GM18907 (cell line): ENCODE results near the gene LRRN4CL.
"Not testable (repeated sequence)": the region's sequence is repeated elsewhere in the genome, so short reads cannot be mapped to it uniquely, and the experiment has no call there.

Experiments used
- ATAC-seq: cut with Tn5 transposase; IDR thresholded peaks from one replicate; pipeline ENCODE4 v1.9.1; 2021; ENCODE audit warnings: mild to moderate bottlenecking, moderate library complexity; ENCODE audit not compliant: unreplicated experiment

LRRN4CL gene

DNA sequence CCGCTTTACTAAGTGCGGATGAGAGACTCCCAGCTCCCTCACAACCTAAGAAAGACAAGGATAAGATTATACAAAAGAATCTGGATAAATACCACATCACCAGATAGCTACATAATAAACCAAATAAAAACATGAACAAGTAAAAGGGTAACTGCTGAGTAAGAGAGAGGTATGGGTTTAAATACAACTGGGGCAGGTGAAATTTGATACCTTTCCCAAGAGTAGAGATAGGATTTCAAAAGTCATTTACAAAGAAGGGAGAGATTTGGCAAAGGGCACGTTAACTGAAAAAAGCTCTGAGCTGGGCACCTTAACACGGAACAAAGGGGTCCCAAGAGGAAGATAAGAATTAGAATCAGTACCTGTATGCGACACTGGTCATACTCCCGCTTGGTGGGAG lies 12.2 kb downstream of the LRRN4CL start:
- no peak for ATAC-seq

DNA sequence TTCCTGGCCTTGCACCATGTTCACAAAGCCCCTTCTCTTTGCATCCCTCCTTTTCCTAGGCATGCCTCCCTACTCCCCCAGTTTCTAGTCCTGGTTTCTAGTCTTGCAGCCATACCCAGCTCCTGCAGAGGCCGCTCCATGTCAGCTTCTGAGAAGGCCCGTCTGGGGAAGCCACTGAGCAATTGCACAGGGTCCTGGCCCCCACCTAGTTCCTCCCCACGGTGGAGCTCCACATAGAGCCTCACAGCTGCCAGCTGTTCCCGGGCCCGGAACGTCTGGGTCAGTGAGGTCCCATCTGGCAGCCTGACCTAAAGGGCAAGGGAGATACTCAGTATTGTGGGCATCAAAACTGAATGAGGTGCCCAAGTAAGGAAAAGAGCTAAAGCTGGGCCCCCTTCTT lies 12.6 kb downstream of the LRRN4CL start:
- ATAC-seq, result no peak

- not testable (repeated sequence) for ATAC-seq
Measured at GRCh38 chr11:62675415-62675814, 13.9 kb downstream of the LRRN4CL start.

DNA sequence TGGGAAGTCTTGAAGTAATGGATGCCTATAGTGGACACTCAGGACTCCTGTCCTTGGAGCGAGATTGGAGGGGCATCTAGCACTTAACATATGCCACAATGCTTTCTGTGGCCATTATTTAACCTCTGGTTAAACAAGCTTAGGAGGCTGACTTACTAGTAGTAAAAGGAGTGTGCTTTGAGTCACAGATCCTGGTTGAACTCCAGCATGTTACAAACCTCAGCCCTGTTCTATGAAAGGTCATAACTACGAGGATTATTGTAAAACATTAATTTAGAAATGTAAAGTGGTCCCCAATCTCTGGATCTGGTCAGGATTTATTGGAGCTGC lies 16.2 kb downstream of the LRRN4CL start:
- ATAC-seq, result no peak

DNA sequence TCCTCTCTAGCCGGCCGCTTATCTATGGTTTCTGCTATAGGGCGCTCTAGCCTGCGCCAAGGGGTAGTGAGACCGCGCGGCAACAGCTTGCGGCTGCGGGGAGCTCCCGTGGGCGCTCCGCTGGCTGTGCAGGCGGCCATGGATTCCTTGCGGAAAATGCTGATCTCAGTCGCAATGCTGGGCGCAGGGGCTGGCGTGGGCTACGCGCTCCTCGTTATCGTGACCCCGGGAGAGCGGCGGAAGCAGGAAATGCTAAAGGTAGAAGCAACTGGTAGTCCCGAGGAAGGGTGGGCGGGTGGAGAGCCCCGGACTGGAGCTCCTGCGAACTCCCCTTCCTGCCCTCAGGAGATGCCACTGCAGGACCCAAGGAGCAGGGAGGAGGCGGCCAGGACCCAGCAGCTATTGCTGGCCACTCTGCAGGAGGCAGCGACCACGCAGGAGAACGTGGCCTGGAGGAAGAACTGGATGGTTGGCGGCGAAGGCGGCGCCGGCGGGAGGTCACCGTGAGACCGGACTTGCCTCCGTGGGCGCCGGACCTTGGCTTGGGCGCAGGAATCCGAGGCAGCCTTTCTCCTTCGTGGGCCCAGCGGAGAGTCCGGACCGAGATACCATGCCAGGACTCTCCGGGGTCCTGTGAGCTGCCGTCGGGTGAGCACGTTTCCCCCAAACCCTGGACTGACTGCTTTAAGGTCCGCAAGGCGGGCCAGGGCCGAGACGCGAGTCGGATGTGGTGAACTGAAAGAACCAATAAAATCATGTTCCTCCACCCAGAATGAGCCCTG lies 17.5 kb downstream of the LRRN4CL start, which contains the start of the genes LBHD1 and UQCC3:
Gene LBHD1, minus strand, starts transcription at position 660 of the 782 bp plus-strand sequence. CDS start 2,236 bp downstream, outside the sequence.
Gene UQCC3, plus strand, starts transcription at position 66 of the 782 bp plus-strand sequence. Its CDS starts 73 bp downstream, at position 139.
- ATAC-seq, result peak; percentile 53

GRCh38 chr11:62671236-62671607 lies 18.1 kb downstream of the LRRN4CL start:
- ATAC-seq, result no peak

GRCh38 chr11:62669420-62670161 lies 19.7 kb downstream of the LRRN4CL start:
- no peak for ATAC-seq

DNA sequence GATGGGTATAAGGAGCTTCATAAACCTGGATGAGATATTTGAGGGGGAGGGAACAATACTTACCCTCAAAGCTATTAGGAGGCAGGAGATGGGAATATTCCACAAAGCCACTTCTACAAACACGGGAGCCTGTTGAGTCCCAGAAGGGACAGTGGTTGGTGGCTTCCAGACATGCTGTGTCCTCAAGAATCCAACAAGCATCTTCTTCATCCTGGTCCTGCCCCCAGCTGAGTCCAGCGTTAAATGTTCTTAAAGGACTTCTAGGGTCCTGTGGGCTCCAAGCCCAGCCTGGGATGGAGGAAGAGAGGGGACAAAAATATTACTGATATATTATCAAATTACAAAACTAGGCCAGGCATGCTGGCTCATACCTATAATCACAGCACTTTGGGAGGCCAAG lies 21.9 kb downstream of the LRRN4CL start:
- no peak for ATAC-seq

DNA sequence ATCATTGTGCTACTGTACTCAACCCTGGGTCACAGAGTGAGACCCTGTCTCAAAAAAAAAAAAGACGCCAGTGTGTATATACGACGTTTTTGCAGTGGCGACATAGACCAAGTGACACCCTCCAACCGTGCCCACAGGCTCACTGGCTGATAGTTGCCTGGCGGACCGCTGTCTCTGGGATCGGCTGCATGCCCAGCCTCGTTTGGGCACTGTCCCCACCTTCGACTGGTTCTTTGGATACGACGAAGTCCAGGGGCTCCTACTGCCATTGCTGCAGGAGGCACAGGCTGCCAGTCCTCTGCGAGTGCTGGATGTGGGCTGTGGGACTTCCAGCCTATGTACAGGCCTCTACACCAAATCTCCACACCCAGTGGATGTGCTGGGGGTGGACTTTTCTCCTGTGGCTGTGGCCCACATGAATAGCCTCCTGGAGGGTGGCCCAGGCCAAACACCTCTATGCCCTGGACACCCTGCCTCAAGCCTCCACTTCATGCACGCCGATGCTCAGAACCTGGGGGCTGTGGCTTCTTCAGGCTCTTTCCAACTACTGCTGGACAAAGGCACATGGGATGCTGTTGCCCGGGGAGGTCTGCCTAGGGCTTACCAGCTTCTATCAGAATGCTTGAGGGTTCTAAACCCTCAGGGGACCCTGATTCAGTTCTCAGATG lies 22.9 kb downstream of the LRRN4CL start:
- no peak for ATAC-seq

GRCh38 chr11:62665599-62666258 lies 23.6 kb downstream of the LRRN4CL start:
- ATAC-seq, result peak; percentile 9

DNA sequence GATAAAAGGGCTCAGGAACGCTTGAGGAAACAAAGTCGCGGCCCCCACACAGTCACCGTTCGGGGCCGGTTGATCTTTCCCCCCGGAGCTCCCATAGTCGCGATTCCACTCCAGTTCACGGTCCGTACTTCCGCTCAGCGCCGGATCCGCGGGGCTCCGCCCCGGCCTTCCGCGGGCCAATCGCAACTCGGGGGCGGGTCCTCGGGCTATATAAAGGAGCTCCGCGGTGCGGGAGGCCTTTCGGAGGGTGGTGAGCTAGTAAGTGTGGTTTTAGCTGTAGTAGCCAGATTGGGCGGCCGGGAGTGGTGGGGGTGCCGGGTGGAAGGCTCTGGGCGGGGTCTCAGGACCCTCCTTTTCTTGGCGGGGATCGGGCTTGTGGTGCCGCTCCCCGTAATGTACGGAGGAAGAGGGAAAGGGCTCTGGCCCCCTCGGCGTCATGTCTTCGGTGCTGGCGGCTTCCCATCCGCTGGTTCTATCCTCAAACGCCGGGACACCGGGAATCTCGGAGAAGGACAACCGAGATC lies 24.2 kb downstream of the LRRN4CL start, which contains the start of the genes C11orf98 and CSKMT:
Gene C11orf98, minus strand, starts transcription at position 136 of the 524 bp plus-strand sequence. Its CDS starts 41 bp downstream, at position 95.
Gene CSKMT, plus strand, starts transcription at position 238 of the 524 bp plus-strand sequence. CDS start 568 bp downstream, outside the sequence.
- ATAC-seq, result peak; percentile 85

DNA sequence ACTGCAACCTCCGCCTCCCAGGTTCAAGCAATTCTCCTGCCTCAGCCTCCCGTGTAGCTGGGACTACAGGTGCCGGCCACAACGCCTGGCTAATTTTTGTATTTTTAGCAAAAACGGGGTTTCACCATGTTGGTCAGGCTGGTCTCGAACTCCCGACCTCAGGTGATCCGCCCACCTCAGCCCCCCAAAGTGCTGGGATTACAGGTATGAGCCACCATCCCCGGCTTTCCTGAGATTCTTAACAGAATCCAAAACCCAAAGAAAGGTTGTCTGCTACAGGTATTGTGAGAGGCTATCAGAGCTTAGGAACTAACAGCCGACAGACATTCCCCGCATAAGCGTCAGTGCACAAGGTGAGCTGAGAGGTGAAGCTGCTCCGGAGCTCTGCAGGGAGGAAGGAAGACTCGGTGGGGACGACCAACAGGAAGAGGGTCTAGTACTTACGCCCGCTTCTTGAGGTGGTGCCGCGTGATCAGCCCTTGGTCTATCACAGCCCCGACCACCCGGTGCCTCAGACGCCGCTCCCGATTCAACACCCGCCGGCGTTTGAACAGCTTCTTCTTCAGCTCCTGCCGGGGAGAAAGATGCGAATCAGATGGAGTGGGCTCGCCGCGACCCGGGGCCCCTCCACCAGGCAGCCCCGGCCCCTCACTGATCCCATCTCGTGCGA lies 24.8 kb downstream of the LRRN4CL start:
- peak; percentile 41 for ATAC-seq

DNA sequence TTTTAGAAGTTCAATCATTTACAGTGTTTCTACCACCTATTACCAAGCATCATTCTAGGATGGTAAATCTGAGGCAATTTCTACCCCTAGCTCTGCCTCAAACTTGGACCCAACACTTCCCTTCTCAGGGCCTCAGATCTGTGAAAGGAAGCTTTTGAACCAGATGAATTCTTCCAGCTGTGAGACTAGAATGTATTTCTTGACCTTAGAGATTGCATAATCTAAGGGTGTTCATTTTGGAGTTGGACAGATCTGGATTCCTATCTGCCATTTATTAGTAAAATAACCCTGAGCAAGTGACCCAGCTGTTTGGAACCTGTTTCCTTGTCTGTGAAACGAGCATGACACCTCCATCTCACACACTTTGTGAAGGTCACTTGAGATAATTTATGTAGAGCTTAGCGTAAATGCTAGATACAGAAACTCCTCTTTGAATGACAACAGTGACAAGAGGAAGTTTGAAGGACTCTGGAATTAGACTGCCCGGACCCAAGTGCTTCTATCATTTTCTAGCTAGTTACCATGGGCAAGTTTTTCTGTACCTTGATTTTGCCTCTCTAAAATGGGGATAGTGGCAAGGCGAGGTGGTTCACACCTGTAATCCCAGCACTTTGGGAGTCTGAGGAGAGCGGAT lies 32.4 kb downstream of the LRRN4CL start:
- no peak for ATAC-seq

DNA sequence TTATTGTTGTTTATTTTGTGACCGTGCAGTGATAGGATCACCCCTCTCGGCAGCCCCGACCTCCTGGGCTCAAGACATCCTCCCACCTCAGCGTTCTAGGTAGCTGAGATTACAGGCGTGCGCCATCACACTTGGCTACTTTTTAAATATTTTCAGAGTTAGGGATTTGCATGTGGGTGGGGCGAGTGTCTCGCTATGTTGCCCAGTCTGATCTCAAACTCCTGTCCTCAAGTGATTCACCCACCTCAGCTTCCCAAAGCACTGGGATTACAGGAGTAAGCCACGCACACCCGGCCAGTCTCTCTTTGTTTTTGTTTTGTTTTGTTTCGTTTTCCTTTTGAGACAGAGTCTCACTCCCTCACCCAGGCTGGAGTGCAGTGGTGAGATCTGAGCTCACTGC lies 35.0 kb downstream of the LRRN4CL start:
- ATAC-seq, result no peak

DNA sequence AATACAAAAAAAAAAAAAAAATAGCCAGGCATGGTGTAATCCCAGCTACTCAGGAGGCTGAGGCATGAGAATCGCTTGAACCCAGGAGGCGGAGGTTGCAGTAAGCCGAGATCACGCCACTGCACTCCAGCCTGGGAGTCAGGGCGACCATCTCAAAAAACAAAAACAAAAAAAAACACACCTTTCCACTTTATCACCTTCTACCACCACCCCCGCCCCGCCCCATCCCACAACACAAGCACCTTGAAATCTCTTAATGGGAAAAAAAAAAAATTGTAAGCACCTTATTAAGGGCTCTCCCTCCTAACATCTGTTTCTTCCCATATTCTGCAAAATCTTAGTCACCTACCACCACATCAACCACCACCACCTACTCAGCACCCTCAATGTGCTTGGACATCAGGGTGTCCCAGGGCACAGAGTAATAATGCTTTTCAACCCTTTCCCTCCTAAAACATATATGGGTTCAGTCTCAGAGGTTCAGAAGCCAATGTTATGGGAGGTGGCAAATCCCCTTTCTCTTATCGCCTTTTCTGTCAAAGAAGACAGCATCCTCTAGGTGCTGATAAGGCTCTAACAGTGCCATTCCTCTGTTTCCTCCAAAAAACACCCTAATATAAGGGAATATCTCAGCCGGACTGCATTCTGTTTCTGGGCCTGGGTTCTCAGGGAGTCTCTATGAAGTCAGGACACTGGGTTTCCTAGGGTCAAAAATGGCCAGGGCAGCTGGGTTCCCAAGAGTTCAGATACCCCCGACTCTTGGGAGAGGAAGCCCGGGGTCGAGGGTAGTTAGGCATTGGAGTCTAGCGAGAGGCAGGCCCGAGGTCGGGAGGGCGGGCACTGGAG lies 36.9 kb downstream of the LRRN4CL start:
- ATAC-seq, result peak; percentile 15

GRCh38 chr11:62650283-62650682 lies 39.0 kb downstream of the LRRN4CL start:
- ATAC-seq, result not testable (repeated sequence)

DNA sequence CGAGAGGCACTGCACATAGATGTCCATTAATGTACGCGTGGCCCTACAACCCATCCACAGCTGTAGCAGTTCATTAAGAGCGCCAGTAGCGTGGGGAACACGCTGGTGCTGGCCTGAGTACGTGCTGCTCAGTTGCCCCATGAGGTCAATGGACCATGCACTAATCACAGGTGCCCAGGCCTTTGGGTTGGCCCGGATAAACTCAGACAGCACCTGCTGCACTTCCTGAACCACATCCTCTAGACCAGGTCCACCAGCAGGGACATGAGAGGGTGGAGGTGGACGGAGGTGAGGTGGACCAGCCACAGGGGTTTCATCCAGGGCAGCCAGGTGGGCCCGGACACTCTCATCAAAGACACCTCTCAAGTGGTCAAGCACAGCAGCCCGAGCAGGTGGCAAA lies 39.8 kb downstream of the LRRN4CL start:
- ATAC-seq, result no peak

DNA sequence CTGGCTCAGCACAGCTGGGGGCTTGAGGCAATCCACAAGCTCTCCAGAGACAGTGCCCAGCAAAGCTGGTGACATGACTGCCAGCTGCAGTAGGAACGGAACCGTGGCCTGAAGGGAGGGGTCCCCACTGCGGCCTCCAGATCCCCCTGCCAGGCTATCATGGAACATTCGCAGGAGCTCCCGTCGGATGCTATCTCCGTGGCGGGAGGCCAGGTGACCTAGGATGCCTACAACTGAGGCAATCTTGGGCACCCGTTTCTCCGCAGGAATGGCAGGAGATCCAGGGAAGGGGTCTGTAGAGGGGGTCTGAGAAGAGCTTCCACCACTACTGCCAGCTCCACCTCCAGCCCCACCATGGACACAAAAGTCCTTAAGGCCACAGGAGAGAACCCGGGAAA lies 40.4 kb downstream of the LRRN4CL start:
- ATAC-seq, result no peak
